HG03439 (cell line): ENCODE measurements around the gene S100A7A.

Experiments
- ATAC-seq: cut with Tn5 transposase; IDR thresholded peaks from one replicate; pipeline ENCODE4 v1.9.1; 2021; ENCODE audit warnings: mild to moderate bottlenecking, moderate library complexity; ENCODE audit not compliant: unreplicated experiment

Gene S100A7A

DNA sequence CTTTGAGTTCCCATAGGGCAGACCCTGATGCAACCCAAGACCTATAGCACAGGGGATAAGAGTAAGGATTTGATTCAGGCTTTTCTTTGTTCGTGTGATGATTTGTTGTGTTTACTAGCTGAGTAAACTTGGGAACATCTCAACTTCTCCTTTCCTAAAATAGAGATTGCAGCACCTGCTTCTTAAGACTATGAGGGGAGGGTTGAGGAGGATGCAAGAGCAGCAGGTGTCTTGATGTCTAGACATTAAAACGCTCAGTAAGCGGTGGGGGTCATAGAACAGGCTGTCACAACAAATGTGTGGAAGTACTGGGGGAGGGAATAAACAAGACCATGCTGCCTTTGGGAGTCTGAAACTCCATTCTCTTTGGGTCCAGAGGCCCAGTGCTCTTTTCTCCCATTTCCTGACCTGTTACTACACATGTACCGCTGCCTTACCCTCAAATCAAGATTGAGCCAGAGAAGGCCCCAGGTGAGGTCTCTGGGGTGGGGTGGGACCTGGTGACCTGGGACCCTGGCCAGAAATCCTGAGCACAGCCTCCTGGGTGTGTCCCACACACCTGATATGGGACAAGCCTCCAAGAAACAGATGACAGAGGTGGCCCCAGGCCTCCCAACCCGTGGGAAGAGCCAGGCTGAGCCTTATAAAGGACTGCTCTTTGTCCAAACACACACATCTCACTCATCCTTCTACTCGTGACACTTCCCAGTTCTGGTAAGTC is at the start of gene S100A7A:
Gene S100A7A, plus strand, starts transcription at position 671 of the 721 bp plus-strand sequence. CDS start 1,563 bp downstream, outside the sequence.
- ATAC-seq, result no peak

DNA sequence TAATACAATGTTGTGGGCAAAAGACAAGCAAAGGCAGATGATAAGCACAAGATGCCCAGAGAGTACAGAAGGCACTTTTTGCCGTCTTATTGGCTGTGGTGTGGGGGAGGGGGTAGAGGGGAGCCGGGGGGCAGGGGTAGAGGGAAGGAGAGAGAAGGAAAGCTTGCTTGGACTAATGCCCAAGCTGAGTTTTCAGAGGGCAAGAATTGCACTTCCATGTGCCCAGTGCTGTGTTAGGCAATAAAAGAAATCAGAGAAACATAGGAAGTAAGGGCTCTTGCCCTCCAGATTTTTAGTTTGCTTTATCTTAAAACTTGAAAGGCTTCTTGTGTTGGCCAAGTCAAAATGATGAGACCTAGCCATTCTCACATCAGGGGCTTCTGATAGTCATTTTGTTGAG is 49.2 kb upstream of the S100A7A start:
- no peak for ATAC-seq

DNA sequence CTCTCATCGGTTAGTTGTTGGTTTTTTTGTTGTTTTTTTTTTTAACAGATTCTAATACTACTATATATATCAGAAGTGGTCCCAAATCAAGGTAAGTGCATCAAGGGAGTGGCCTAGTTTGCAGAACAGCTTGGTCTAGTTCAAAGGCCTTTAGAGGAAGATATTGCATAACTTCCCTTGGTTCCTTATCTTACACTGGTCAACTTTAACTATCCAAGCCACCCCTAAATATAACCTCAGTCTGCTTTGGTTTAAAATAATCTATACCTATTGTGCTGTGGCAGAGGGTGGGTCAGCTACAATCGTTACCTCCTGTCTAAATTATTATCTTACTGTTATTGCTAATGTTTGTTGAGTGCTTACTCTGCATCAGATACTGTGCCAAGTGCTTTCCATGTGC is 47.8 kb upstream of the S100A7A start:
- no peak for ATAC-seq

DNA sequence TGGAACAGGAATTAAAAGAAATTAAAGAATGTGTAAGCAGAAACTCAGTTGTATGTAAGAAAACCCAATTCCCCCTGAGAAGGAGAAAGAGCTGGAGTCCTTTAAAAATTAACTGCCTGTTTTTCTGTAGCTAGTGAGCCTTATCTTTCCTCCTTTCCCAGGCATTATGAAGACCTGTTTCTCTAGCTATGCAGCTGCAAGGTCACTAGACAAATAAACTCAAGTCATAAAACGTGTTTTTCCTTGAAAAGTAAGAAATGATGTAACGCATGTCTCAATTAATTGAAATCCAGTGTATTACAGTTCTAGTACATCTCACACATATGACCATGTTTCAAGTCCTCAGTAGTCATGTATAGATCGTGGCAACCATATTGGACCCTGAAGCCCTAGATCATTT is 46.2 kb upstream of the S100A7A start:
- no peak for ATAC-seq

DNA sequence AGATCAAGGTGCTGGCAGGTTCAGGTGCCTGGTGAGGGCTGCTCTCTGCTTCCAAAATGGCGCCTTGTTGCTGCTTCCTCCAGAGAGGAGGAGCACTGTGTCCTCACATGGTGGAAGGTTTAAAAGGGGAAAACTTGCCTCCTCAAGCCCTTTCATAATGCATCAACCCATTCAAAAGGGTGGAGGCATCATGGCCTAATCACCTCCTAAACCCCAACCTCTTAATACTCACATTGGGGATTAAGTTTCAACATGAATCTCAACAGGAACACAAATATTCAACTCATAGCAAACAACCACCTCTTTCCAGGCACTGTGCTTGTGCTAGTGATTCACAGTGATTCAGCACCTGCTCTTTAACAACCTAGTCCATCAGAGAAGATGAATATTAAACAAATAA is 45.1 kb upstream of the S100A7A start:
- no peak for ATAC-seq

DNA sequence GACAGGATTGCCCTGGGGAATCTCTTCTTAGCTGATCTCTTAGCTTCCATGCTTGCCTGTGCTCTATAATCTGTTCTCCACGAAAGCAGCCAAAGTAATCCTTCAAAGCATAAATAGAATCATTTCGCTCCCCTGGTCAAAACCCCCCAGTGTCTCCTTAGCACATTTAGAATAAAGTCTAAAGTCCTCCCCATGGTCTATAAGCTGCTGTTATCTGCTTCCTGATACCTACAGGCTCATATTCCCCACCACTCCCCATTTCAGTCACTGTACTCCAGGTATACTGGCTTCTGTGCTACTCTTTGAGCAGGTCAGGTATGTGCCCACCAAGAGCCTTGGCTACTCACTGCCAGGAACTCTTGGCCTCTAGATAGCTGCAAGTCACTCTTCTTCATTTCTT is 43.7 kb upstream of the S100A7A start:
- no peak for ATAC-seq

DNA sequence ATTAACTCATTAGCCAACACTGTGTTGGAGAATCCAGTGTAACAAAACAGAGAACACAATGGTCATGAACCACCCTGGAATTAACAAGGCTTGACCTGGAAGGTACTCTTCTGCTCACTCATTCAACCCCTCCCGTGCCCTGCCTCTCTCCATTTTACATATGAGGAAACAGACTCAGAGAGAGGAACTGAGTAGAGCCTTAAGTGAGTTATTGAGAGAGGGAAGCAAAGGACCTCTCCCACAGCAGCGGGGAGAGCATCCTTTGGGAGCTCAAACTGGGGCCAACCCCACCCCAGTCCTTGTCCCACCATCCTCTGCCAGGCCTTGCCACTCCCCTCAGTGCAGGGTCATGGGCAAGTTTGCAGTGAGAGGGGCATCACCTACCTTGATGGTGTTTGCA is 42.2 kb upstream of the S100A7A start:
- no peak for ATAC-seq

DNA sequence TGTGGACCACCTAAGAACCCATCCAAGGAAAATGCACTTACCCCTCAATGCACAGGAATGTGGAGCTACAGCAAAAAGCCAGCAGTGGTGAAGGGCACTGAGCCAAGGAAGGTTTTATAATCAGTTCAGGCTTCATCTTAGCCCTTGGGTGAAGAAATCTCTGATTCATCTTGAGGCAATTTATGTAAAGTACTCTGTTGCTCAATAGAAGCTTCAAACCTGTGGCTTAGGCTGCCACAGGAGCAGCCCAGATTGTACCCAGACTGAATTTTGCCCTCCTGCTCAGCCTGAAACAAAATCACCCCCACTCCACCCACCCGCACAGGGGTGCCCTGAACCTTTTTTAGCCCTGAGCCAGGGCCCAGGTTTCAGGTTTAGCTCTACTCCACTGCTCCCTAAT is 40.8 kb upstream of the S100A7A start, which contains the start of gene S100A12:
Gene S100A12, minus strand, starts transcription at position 111 of the 400 bp plus-strand sequence. CDS start 1,029 bp downstream, outside the sequence.
- no peak for ATAC-seq

DNA sequence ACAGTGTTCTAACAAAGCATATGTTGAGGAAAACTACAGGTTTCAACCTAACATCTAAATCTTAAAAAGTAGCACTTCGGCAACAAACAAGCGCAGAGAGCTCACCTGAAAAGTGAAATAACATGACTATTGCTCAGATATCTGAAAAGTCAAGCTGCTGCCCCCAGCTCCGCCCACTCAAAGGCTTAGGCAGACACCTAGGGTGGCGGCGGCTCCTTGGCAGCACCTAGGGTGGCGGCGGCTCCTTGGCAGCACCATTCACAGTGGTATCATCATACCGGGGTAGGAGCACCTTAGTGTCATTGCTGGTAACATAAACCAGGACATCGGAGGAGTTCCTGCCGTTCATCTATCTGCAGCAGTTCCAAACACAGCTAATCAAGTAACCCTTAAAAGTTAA is 36.7 kb upstream of the S100A7A start:
- no peak for ATAC-seq

DNA sequence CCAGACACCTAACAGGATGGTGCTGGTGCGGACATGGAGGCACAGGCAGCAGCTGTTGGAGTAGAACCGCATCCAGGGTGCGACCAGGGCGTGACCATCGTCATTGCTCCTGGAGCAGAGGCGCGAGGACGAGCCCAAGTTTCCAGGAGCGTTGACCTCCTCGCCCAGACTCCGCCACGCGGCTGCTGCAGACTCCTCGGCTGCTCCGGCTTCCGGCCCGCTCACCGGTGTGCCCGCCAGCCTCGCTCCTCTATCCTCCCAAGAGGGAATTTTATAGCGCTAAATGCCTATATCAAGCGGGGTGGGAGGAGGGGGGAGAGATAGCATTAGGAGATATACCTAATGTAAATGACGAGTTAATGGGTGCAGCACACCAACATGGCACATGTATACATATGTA is 35.6 kb upstream of the S100A7A start:
- ATAC-seq, result no peak

DNA sequence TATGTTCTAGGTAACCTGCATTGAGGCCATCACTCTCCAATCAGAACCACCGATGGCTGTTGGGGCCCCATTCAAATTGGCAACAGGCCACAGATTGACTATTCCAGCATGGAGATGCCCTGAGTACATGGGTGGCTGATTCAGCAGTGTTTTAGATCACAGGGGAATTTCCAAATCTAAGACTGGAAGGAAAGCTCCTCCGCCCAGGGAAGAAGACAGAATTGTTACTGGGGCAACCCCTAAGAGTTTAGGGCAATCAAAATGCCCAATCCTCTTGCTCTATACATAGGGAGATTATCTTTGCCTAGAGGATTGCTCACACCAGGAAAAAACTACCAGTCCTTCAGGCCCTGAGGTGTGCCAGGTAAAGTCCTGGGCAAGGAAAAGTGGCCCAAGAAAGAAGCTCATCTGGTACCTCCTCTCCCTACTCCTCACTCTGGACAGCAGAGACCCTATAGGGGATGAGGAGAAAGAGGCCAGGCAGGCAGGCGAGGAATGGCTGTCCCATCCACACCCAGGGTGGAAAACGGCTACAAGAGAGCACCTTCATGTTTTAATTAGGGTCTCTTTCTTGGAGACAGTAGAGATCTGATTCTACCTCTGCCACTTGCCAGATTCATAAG is 31.3 kb upstream of the S100A7A start:
- ATAC-seq, result no peak

DNA sequence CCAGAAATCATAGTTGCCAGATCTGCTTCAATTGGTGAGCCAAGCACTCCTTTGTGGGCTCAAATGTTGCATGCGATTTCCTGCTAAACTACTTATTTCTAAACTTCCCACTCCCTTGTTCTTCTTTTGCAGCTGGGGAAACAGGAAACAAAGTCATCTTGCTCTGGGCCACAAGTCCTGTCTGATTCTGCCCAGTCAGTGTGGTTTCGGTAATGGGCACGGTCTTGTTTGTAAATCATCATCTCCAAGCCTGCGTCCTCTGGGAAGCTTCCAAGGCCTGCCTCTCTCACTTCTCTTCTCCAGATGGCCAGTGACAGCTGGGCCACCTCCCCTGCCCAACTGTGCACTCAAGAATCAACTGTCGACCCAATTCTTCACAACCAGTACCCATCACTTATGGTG is 29.8 kb upstream of the S100A7A start:
- ATAC-seq, result no peak

DNA sequence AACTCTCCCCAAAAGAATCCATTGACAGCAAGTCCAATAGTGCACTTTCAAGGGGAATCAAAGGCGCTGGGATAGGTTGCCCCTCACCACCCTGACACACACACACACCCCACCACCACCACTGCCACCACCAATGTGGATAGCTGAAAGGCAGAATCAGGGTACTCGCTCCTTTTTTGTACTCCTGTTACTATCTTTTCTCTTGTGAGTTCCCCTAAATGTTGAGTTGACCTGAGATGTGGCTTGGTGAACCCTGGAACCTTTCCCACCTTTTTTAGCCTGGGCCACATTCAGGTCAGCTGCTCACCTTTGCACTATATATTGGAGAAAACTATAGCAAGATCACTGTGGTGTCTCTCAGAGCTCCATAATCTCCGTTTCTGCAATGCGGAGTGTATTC is 29.3 kb upstream of the S100A7A start:
- no peak for ATAC-seq

DNA sequence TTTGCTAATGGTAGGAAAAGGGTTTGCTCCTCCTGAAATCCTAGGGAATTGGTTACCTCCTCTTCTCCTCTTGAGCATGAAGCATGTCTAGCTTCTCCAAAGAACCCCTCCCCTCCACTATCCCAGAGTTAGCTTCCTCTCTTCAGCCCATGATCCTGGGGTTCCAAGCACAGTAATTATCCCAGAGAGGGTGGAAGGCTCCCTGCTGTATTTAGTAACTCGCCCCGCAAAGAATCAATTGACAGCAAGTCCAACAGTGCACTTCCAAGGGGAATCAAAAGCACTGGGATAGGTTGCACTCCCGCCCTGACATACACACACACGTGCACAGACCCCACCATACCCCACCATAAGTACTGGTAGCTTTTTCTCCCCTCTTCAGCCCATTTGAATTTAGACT is 28.5 kb upstream of the S100A7A start:
- no peak for ATAC-seq

DNA sequence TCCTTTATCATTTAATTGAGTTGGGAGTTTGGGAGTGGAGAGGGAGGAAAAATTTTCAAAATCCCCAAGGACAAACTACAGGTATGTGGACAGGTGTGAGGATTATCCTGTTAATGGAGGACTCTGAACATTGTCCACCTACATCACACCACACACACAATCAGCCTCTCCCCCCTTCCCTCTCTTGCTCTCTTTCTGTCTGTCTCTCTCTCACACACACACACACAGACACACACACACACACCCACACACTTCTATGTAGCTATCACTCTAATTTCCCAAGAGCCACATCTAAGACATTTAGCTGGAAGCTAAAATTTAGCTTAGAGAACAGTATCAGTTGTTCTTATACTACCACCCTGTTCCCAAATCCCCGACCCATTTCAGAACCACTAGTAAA is 26.9 kb upstream of the S100A7A start:
- no peak for ATAC-seq

DNA sequence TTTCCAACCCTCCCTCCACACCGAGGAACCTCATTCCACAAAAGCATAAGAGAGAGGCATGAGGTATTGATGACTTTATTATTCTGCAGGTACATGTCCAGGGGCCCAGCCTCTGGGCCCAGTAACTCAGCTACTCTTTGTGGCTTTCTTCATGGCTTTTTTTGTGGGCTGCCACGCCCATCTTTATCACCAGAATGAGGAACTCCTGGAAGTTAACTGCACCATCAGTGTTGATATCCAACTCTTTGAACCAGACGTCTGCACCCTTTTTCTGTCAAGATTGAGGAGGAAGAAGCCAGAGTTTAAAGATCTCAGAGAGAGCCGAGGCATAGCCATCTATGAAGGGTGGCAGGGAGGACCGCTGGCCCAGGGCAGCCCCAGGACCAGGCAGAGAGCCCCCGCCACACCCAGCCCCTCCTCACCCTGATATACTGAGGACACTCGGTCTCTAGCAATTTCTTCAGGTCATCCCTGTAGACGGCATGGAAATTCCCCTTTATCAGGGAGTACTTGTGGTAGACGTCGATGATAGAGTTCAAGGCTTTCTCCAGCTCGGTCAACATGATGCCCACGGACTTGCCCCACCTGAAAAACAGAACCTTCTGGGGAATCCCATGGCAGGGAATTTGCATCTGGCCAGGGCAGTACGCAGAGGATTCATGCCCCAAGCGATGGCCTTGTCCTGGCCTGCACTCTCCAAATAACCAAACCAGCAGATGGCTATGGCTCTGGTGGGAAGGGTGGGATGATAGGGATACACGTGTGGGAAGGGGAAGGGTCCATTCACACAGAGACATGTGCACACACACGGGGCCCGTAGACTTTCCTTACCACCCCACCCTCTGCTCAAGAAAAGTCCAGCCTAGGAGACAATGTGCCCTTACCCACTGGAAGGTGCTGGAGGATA is 26.1 kb upstream of the S100A7A start:
- ATAC-seq, result no peak

DNA sequence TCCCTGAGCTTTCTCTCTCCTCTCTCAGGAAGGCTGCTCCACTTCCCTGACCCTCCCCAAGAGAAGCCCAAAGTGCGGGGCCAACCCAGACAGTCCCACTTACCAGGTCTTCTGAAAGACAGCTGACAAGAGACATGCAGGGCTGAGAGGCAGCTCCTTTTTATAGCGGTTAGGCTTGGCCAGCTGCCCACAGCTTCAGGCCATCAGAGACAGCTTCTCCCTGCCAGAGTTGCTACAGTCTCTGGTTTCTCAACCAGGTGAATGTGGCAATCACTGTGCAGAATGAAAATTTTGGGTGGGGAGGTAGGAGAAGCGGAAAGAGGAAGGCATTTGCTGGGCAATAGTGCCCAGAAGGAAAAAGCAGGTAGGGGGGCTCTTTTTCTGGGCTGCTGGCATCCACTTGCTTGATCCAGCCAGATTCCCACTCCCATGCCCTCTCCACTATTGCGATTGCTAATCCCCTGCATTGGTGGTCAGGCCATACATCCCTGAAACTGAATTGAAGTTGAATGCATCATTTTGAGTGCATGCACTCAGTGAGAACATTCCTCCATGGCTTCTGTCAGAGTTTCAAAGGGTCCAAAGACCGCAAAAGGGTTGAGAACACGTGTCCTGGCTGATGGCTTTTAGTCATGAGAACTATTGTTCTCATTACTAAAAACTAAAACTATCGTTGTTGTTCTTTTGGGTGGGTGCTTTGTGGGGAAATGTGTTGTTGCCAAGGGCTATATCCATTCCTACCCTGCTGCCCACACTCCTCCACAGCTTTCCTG is 25.2 kb upstream of the S100A7A start, which contains the start of gene S100A8:
Gene S100A8, minus strand, starts transcription at position 136 of the 773 bp plus-strand sequence. CDS start 538 bp downstream, outside the sequence.
- no peak for ATAC-seq

DNA sequence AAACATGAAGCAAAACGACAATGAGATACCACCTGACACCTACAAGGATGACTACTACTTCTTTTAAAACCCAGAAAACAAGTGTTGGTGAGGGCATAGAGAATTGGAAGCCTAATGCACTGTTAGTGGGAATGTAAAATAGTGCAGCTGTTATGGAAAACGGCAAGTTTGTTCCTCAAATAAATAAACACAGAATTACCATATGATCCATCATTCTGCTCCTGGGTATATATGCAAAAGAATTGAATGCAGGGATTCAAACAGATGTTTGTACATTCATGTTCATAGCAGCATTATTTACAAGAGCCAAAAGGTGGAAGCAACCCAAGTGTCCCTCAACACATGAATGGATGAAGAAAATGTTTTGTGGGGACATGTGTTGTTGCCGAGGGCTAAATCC is 24.1 kb upstream of the S100A7A start:
- ATAC-seq, result no peak

DNA sequence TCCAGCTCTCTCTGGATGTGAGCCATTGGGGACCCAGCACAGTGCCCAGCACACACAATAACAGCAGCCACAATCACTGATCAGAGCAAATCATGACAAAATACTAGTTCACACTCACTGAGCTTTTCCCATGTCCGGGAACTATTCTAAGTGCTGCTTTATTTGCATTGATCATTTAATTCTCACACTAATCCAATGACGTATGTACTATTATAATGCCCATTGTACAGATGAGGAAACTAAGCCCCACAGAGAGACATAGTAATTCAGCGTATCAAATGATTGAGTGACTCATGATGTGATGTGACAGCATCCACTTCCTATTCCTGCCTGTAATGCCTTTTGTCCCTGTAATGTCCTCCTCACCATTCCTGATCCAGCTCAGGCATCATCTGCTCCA is 23.5 kb upstream of the S100A7A start:
- ATAC-seq, result no peak

DNA sequence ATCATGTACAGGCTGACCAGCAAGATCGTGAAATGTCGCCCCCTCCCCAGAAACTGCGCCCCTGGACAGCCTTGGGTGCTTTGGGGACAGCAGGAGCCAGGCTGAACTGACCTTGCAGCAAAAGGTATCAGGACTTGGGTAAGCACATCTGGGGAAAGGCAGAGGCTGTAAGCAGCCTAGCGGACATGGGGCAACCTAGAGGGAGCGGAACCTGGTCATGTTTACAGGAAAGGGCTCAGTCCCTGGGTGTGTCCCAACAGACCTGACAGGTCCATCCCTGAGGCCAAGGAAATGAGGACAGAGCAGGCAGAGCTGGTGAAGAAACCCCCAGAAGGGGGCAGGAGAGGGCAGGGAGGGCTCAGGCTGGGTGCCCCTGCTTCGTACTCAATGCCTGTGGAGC is 22.4 kb upstream of the S100A7A start:
- ATAC-seq, result no peak

DNA sequence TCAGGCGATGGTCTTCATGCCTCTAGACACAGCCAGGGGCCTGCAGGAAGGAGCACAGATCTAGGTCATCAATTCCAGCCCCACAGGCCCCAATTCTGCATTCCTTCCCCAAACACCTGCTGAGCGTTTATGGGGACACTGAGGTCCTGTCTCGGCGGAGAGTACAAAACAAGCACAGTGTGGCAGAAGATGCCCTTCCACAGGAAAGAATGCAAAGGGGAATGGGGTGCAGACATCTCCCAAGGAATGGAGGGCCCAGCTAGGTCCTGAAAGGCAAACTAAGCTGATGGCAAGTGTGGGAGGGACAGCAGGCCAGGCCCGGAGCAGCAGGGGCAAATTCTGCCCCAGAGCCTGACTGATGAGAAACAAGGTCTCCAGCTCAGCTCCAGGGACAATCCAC is 21.9 kb upstream of the S100A7A start:
- no peak for ATAC-seq
